Liver (tissue), 3 donors: Measurements from ENCODE around the gene RBM46.

Experiments used
- FOXA1 ChIP-seq: IDR thresholded peaks from 2 replicates; pipeline ENCODE4 v1.6.1; 2016; ENCODE audit warnings: antibody characterized with exemption
- JUND ChIP-seq, 2 donors: IDR thresholded peaks; 2 replicates each; pipeline ENCODE4 v1.6.1; 2016; ENCODE audit warnings: antibody characterized with exemption in 2 of 2
- REST ChIP-seq: IDR thresholded peaks from 2 replicates; pipeline ENCODE4 v1.6.1; 2016; ENCODE audit warnings: antibody characterized with exemption, mild to moderate bottlenecking
- RXRA ChIP-seq, 2 donors: IDR thresholded peaks; 2 replicates each; pipeline ENCODE4 v1.6.1; 2017 to 2018; ENCODE audit warnings: antibody characterized with exemption in 2 of 2, mild to moderate bottlenecking in 1 of 2
- TF ChIP-seq, protein P1 (sequence below): fragments of 150-350 bp; IDR thresholded peaks from 2 replicates; pipeline ENCODE4 v1.5.1; 2017; ENCODE audit warnings: improper control_type of control experiment, low read depth, low read length; ENCODE audit not compliant: missing input control
- donor health status: healthy.
- donor health status: healthy.

DNA sequence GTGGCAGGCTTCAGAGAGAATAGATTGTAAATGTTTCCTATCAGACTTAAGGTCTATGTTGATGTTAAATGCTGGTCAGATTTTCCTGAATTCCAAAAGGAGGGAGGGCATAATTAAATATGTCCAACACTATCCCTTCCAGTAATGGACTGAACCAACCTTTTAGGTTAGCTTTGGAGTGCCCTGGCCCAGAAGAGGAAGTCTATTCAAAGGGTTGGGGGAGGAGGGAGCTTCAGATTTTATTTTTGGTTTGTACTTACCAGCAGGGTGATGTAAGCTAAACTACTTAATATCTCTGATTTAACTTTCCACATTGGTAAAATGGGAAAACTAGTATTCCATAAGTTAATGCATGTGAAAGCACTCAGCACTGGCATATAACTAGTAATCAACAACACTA lies 91.1 kb downstream of the RBM46 start:
- TF ChIP-seq, protein P1, sequence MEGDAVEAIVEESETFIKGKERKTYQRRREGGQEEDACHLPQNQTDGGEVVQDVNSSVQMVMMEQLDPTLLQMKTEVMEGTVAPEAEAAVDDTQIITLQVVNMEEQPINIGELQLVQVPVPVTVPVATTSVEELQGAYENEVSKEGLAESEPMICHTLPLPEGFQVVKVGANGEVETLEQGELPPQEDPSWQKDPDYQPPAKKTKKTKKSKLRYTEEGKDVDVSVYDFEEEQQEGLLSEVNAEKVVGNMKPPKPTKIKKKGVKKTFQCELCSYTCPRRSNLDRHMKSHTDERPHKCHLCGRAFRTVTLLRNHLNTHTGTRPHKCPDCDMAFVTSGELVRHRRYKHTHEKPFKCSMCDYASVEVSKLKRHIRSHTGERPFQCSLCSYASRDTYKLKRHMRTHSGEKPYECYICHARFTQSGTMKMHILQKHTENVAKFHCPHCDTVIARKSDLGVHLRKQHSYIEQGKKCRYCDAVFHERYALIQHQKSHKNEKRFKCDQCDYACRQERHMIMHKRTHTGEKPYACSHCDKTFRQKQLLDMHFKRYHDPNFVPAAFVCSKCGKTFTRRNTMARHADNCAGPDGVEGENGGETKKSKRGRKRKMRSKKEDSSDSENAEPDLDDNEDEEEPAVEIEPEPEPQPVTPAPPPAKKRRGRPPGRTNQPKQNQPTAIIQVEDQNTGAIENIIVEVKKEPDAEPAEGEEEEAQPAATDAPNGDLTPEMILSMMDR: no peak
- no peak for TF ChIP-seq RXRA (IDR thresholded peaks at IDR 0.05)
- no peak for TF ChIP-seq REST
- TF ChIP-seq FOXA1: no peak
- TF ChIP-seq JUND (IDR thresholded peaks at IDR 0.05): no peak
